SJSA1 (cell line): ENCODE data around the gene RGS16. TPM values are rescaled to one million over a fixed set of nuclear protein-coding genes. Genes with fewer than 3 reads are reported as not detected.

Experiments used
- DNase-seq, 2 experiments: peaks; one replicate each; pipeline ENCODE4 v3.0.0-alpha.2; 2015 to 2020; ENCODE audit warnings: low spot score in 2 of 2, low read depth in 1 of 2
- H3K27ac ChIP-seq: fragments of 250-450 bp; sonication (Bioruptor Pico); 2 replicates; pipeline ENCODE4 v1.5.1; 2020; ENCODE audit warnings: mild to moderate bottlenecking, moderate library complexity
- H3K27me3 ChIP-seq: fragments of 250-450 bp; sonication (Bioruptor Pico); replicated peaks from 2 replicates; pipeline ENCODE4 v1.5.1; 2020; ENCODE audit warnings: mild to moderate bottlenecking, moderate library complexity
- H3K36me3 ChIP-seq: fragments of 250-450 bp; sonication (Bioruptor Pico); 2 replicates; pipeline ENCODE4 v1.5.1; 2020; ENCODE audit warnings: mild to moderate bottlenecking
- H3K4me1 ChIP-seq: fragments of 250-450 bp; sonication (Bioruptor Pico); replicated peaks from 2 replicates; pipeline ENCODE4 v1.6.1; 2021; ENCODE audit warnings: mild to moderate bottlenecking
- H3K4me3 ChIP-seq: fragments of 250-450 bp; sonication (Bioruptor Pico); 2 replicates; pipeline ENCODE4 v1.5.1; 2020; ENCODE audit warnings: mild to moderate bottlenecking
- H3K9me3 ChIP-seq: fragments of 250-450 bp; sonication (Bioruptor Pico); replicated peaks from 2 replicates; pipeline ENCODE4 v1.5.1; 2020; ENCODE audit warnings: mild to moderate bottlenecking
- total RNA-seq: library from RNA; depleted of rRNA; stranded (reverse); fragments of >200 nt; shearing (Covaris generic); gene quantifications from 2 replicates; pipeline ENCODE4 v1.2.3, GENCODE V29; 2014

Gene RGS16
- total RNA-seq, 1 experiment from 2014 or later, result 5.7 TPM

- no peaks in the 10 kb centered on the region for H3K27me3 ChIP-seq
- H3K36me3 ChIP-seq, result no peaks in the 10 kb centered on the region
- H3K4me1 ChIP-seq, result peaks cover 39% of the 10 kb centered on the region
- no peak overlapping the region for H3K27ac ChIP-seq
- no peak overlapping the region for H3K4me3 ChIP-seq
- no peaks in the 10 kb centered on the region for H3K9me3 ChIP-seq
- no peak for DNase-seq
These were observed 20.8 kb upstream of the RGS16 start for GRCh38 chr1:182625024-182625423.

- H3K27me3 ChIP-seq, result no peaks in the 10 kb centered on the region
These were observed 20.4 kb upstream of the RGS16 start for GRCh38 chr1:182624577-182624976.

GRCh38 chr1:182622901-182623528, 18.8 kb upstream of the RGS16 start:
- DNase-seq, result no peak
- H3K9me3 ChIP-seq, result no peaks in the 10 kb centered on the region
- no peak overlapping the region for H3K27ac ChIP-seq

More at GRCh38 chr1:182624577-182624976, 20.4 kb upstream of the RGS16 start:
- no peak for DNase-seq
- Histone ChIP-seq H3K9me3 (no peaks in the 10 kb centered on the region), H3K36me3 (no peaks in the 10 kb centered on the region), H3K27ac (no peak overlapping the region), H3K4me3 (no peak overlapping the region), H3K4me1 (peaks cover 35% of the 10 kb centered on the region)

GRCh38 chr1:182621906-182622305, 17.7 kb upstream of the RGS16 start:
- Histone ChIP-seq H3K27me3 (no peaks in the 10 kb centered on the region), H3K36me3 (no peaks in the 10 kb centered on the region), H3K4me1 (peaks cover 43% of the 10 kb centered on the region), H3K4me3 (no peak overlapping the region), H3K27ac (no peak overlapping the region), H3K9me3 (no peaks in the 10 kb centered on the region)
- DNase-seq, result no peak

More at GRCh38 chr1:182622901-182623528, 18.8 kb upstream of the RGS16 start:
- H3K27me3 ChIP-seq, result no peaks in the 10 kb centered on the region
- H3K36me3 ChIP-seq, result no peaks in the 10 kb centered on the region
- peaks cover 43% of the 10 kb centered on the region for H3K4me1 ChIP-seq
- no peak overlapping the region for H3K4me3 ChIP-seq

- H3K4me1 ChIP-seq, result peaks cover 43% of the 10 kb centered on the region
- DNase-seq, result no peak
- H3K4me3 ChIP-seq, result no peak overlapping the region
- H3K9me3 ChIP-seq, result no peaks in the 10 kb centered on the region
- no peak overlapping the region for H3K27ac ChIP-seq
- no peaks in the 10 kb centered on the region for H3K27me3 ChIP-seq
- no peaks in the 10 kb centered on the region for H3K36me3 ChIP-seq
These were observed 16.9 kb upstream of the RGS16 start for GRCh38 chr1:182620924-182621585.

GRCh38 chr1:182617734-182618351, 13.7 kb upstream of the RGS16 start:
- Histone ChIP-seq H3K4me3 (no peak overlapping the region), H3K9me3 (no peaks in the 10 kb centered on the region), H3K4me1 (peaks cover 53% of the 10 kb centered on the region), H3K27ac (no peak overlapping the region), H3K27me3 (no peaks in the 10 kb centered on the region), H3K36me3 (no peaks in the 10 kb centered on the region)
- DNase-seq, result peak in 1 of 2 experiments; percentile 50

GRCh38 chr1:182617014-182617429, 12.8 kb upstream of the RGS16 start:
- DNase-seq, result no peak
- peaks cover 53% of the 10 kb centered on the region for H3K4me1 ChIP-seq
- H3K9me3 ChIP-seq, result no peaks in the 10 kb centered on the region
- H3K4me3 ChIP-seq, result no peak overlapping the region
- no peaks in the 10 kb centered on the region for H3K36me3 ChIP-seq
- H3K27me3 ChIP-seq, result no peaks in the 10 kb centered on the region
- H3K27ac ChIP-seq, result no peak overlapping the region

GRCh38 chr1:182616130-182617013, 12.2 kb upstream of the RGS16 start:
- Histone ChIP-seq H3K27me3 (no peaks in the 10 kb centered on the region), H3K36me3 (no peaks in the 10 kb centered on the region), H3K27ac (no peak overlapping the region), H3K4me1 (peaks cover 53% of the 10 kb centered on the region), H3K4me3 (no peak overlapping the region), H3K9me3 (no peaks in the 10 kb centered on the region)
- DNase-seq, result peak in 1 of 2 experiments; percentile 57

- Histone ChIP-seq H3K36me3 (no peaks in the 10 kb centered on the region), H3K27ac (peak overlapping the region; percentile 79), H3K4me3 (peak overlapping the region; percentile 36), H3K4me1 (peaks cover 53% of the 10 kb centered on the region), H3K9me3 (no peaks in the 10 kb centered on the region), H3K27me3 (no peaks in the 10 kb centered on the region)
- no peak for DNase-seq
These were observed 11.4 kb upstream of the RGS16 start for GRCh38 chr1:182615468-182616129.

- H3K27ac ChIP-seq, result peak overlapping the region; percentile 79
- H3K9me3 ChIP-seq, result no peaks in the 10 kb centered on the region
- DNase-seq, result peak; percentile 94 to 95
- peak overlapping the region; percentile 36 for H3K4me3 ChIP-seq
- H3K4me1 ChIP-seq, result peaks cover 53% of the 10 kb centered on the region
- H3K27me3 ChIP-seq, result no peaks in the 10 kb centered on the region
- no peaks in the 10 kb centered on the region for H3K36me3 ChIP-seq
These were observed 10.7 kb upstream of the RGS16 start for GRCh38 chr1:182614796-182615454.

- no peaks in the 10 kb centered on the region for H3K9me3 ChIP-seq
- no peak overlapping the region for H3K27ac ChIP-seq
- DNase-seq, result no peak
- no peaks in the 10 kb centered on the region for H3K27me3 ChIP-seq
- peaks cover 45% of the 10 kb centered on the region for H3K4me1 ChIP-seq
- H3K36me3 ChIP-seq, result no peaks in the 10 kb centered on the region
- H3K4me3 ChIP-seq, result no peak overlapping the region
These were observed 7.6 kb upstream of the RGS16 start for GRCh38 chr1:182611787-182612186.

GRCh38 chr1:182611326-182611725, 7.1 kb upstream of the RGS16 start:
- no peak for DNase-seq
- H3K27ac ChIP-seq, result no peak overlapping the region
- peaks cover 40% of the 10 kb centered on the region for H3K4me1 ChIP-seq
- no peaks in the 10 kb centered on the region for H3K9me3 ChIP-seq
- H3K4me3 ChIP-seq, result no peak overlapping the region
- H3K36me3 ChIP-seq, result no peaks in the 10 kb centered on the region
- H3K27me3 ChIP-seq, result no peaks in the 10 kb centered on the region
